T-helper 1 cell (primary cell): Measurements from ENCODE around the gene ARHGEF38.
"Not testable (repeated sequence)": the region's sequence is repeated elsewhere in the genome, so short reads cannot be mapped to it uniquely, and the experiment has no call there.

Source experiments
- DNase-seq, 5 donors: peaks; one replicate each; pipeline ENCODE4 v3.0.0-alpha.2; 2012 to 2020

Gene ARHGEF38

GRCh38 chr4:105563352-105563751 is 10.9 kb downstream of the ARHGEF38 start:
- DNase-seq = no peak

- no peak for DNase-seq
Measured at GRCh38 chr4:105568584-105568983, 16.2 kb downstream of the ARHGEF38 start.

- DNase-seq = no peak
Measured at GRCh38 chr4:105569057-105569865, 16.8 kb downstream of the ARHGEF38 start.

GRCh38 chr4:105569866-105570236 is 17.4 kb downstream of the ARHGEF38 start:
- DNase-seq = no peak

- no peak for DNase-seq
Measured at GRCh38 chr4:105572296-105572695, 19.9 kb downstream of the ARHGEF38 start.

GRCh38 chr4:105586638-105587328 is 34.4 kb downstream of the ARHGEF38 start:
- no peak for DNase-seq

GRCh38 chr4:105587841-105588240 is 35.4 kb downstream of the ARHGEF38 start:
- DNase-seq = no peak

- no peak for DNase-seq
Measured at GRCh38 chr4:105588252-105588651, 35.8 kb downstream of the ARHGEF38 start.

GRCh38 chr4:105591573-105591972 is 39.2 kb downstream of the ARHGEF38 start:
- DNase-seq = no peak

- DNase-seq = peak in 1 of 5 donors; percentile 27
Measured at GRCh38 chr4:105594099-105595010, 41.9 kb downstream of the ARHGEF38 start.

- no peak for DNase-seq
Measured at GRCh38 chr4:105596684-105597083, 44.3 kb downstream of the ARHGEF38 start.

GRCh38 chr4:105598052-105598451 is 45.6 kb downstream of the ARHGEF38 start:
- DNase-seq = no peak

GRCh38 chr4:105598787-105599186 is 46.4 kb downstream of the ARHGEF38 start:
- no peak for DNase-seq

GRCh38 chr4:105599482-105599881 is 47.1 kb downstream of the ARHGEF38 start:
- no peak for DNase-seq

GRCh38 chr4:105599932-105600655 is 47.7 kb downstream of the ARHGEF38 start:
- DNase-seq = no peak

GRCh38 chr4:105600951-105601350 is 48.5 kb downstream of the ARHGEF38 start:
- no peak for DNase-seq

GRCh38 chr4:105601406-105601805 is 49.0 kb downstream of the ARHGEF38 start:
- no peak for DNase-seq

GRCh38 chr4:105603158-105603557 is 50.7 kb downstream of the ARHGEF38 start:
- DNase-seq = no peak

- DNase-seq = peak in 1 of 5 donors; percentile 14
Measured at GRCh38 chr4:105605493-105605892, 53.1 kb downstream of the ARHGEF38 start.

GRCh38 chr4:105607876-105608275 is 55.5 kb downstream of the ARHGEF38 start:
- no peak for DNase-seq

- DNase-seq = not testable (repeated sequence)
Measured at GRCh38 chr4:105609819-105610218, 57.4 kb downstream of the ARHGEF38 start.

- no peak for DNase-seq
Measured at GRCh38 chr4:105613306-105613705, 60.9 kb downstream of the ARHGEF38 start.
